GM20000 (cell line): Measurements from ENCODE around the gene ZNF835.

Source experiments
- DNase-seq: peaks from one replicate; pipeline ENCODE4 v3.0.0; 2012; ENCODE audit warnings: low spot score
- CTCF ChIP-seq: IDR thresholded peaks from 2 replicates; pipeline ENCODE4 v1.5.1; 2012; ENCODE audit warnings: mild to moderate bottlenecking, control low read depth; ENCODE audit errors: extremely low read depth, missing control alignments

The ZNF835 gene

GRCh38 chr19:56613639-56614038, 57.9 kb downstream of the ZNF835 start:
- no peak for DNase-seq

GRCh38 chr19:56612737-56613136, 58.8 kb downstream of the ZNF835 start:
- TF ChIP-seq CTCF = no peak
- no peak for DNase-seq

More at GRCh38 chr19:56613639-56614038, 57.9 kb downstream of the ZNF835 start:
- TF ChIP-seq CTCF = no peak
